A549 (cell line): ENCODE data around the gene SIX2. TPM values are rescaled to one million over a fixed set of nuclear protein-coding genes. Genes with fewer than 3 reads are reported as not detected.

Experiments used
- ATAC-seq, 2 experiments: fragments of 200-7000 bp in 1 of 2; fragments of >200 bp in 1 of 2; cut with Nextera tagmentation in 1 of 2; cut with Tn5 transposase in 1 of 2; 3 replicates each; pipeline versions ENCODE4 v1.8.0 to v1.9.1; 2018 to 2020; ENCODE audit warnings: mild to moderate bottlenecking in 1 of 2, moderate library complexity in 1 of 2
- CTCF ChIA-PET: fragments of 300-600 bp; sonication (Branson Sonifier 250); formaldehyde crosslinking; extraction: SDS; loops from one replicate; lab custom pipeline; 2021; ENCODE audit warnings: antibody characterized with exemption, inconsistent platforms; lab: Yijun Ruan, JAX
- POLR2A ChIA-PET: fragments of 350-600 bp; formaldehyde crosslinking; extraction: SDS; loops from one replicate; lab custom pipeline; 2021; ENCODE audit warnings: antibody characterized with exemption, inconsistent platforms; lab: Yijun Ruan, JAX
- DNase-seq, 2 experiments: peaks; one replicate each; pipeline versions ENCODE4 v3.0.0 to v3.0.0-alpha.2; 2011 to 2016; ENCODE audit warnings: low read depth in 1 of 2, low spot score in 1 of 2
- FAIRE-seq: peaks from 2 replicates; lab custom pipeline; 2011; peaks lifted over from hg19 to GRCh38; lab: Jason Lieb, UNC
- H3K27ac ChIP-seq, 2 experiments: fragments of >200 bp; sonication (Bioruptor Twin); formaldehyde crosslinking; 3 replicates each; pipeline ENCODE4 v1.5.1; 2016 to 2017
- H3K4me1 ChIP-seq: fragments of >200 bp; sonication (Bioruptor Twin); formaldehyde crosslinking; 3 replicates; pipeline ENCODE4 v1.6.1; 2016
- H3K4me2 ChIP-seq: fragments of >200 bp; sonication (Bioruptor Twin); formaldehyde crosslinking; 3 replicates; pipeline ENCODE4 v1.6.1; 2016
- H3K4me3 ChIP-seq: fragments of >200 bp; sonication (Bioruptor Twin); formaldehyde crosslinking; 3 replicates; pipeline ENCODE4 v1.5.1; 2016
- H3K9me3 ChIP-seq: fragments of >200 bp; sonication (Bioruptor Twin); formaldehyde crosslinking; 3 replicates; pipeline ENCODE4 v1.6.1; 2016
- ATOH8 ChIP-seq: fragments of 250-450 bp; sonication (Bioruptor Pico); IDR thresholded peaks from 2 replicates; pipeline ENCODE4 v1.5.0; 2020; ENCODE audit warnings: low read depth, mild to moderate bottlenecking, moderate library complexity
- BHLHE40 ChIP-seq: IDR thresholded peaks from 2 replicates; pipeline ENCODE4 v1.6.1; 2012; ENCODE audit warnings: low read depth, low read length, inconsistent platforms
- CHD4 ChIP-seq: fragments of 200-600 bp; sonication (generic); IDR thresholded peaks from 2 replicates; pipeline ENCODE4 v1.6.1; 2016; ENCODE audit warnings: antibody characterized with exemption, mild to moderate bottlenecking, borderline replicate concordance
- EHMT2 ChIP-seq: fragments of 200-600 bp; sonication (generic); IDR thresholded peaks from 2 replicates; pipeline ENCODE4 v1.6.1; 2016; ENCODE audit warnings: antibody characterized with exemption, low read depth, mild to moderate bottlenecking, moderate library complexity
- ELK1 ChIP-seq: fragments of 150-350 bp; IDR thresholded peaks from 2 replicates; pipeline ENCODE4 v1.6.1; 2014; ENCODE audit warnings: low read depth, mild to moderate bottlenecking, low read length
- EP300 ChIP-seq, 2 experiments: fragments of >200 bp; sonication (Bioruptor Twin); formaldehyde crosslinking; IDR thresholded peaks; 2 replicates in 1 of 2; 3 replicates in 1 of 2; pipeline ENCODE4 v1.6.1; 2016 to 2017
- HDAC2 ChIP-seq: fragments of 200-600 bp; sonication (generic); IDR thresholded peaks from 2 replicates; pipeline ENCODE4 v1.6.1; 2016
- HES2 ChIP-seq: fragments of >200 bp; sonication (Bioruptor Twin); formaldehyde crosslinking; IDR thresholded peaks from 2 replicates; pipeline ENCODE4 v1.6.1; 2016
- HOXA7 ChIP-seq: fragments of 250-450 bp; sonication (Bioruptor Pico); IDR thresholded peaks from 2 replicates; pipeline ENCODE4 v1.5.0; 2020; ENCODE audit warnings: mild to moderate bottlenecking, moderate library complexity
- HOXB5 ChIP-seq: fragments of 250-450 bp; sonication (Bioruptor Pico); IDR thresholded peaks from 2 replicates; pipeline ENCODE4 v1.5.0; 2020; ENCODE audit warnings: mild to moderate bottlenecking, moderate library complexity
- JUNB ChIP-seq: fragments of >200 bp; sonication (Bioruptor Twin); formaldehyde crosslinking; IDR thresholded peaks from 2 replicates; pipeline ENCODE4 v1.6.1; 2016
- MAX ChIP-seq: IDR thresholded peaks from 2 replicates; pipeline ENCODE4 v1.6.1; 2012
- MAZ ChIP-seq: fragments of 150-350 bp; IDR thresholded peaks from 2 replicates; pipeline ENCODE4 v1.6.1; 2014; ENCODE audit warnings: antibody characterized with exemption, low read depth, low read length, borderline replicate concordance
- MYC ChIP-seq: IDR thresholded peaks from 2 replicates; pipeline ENCODE4 v1.6.1; 2012; ENCODE audit warnings: mild to moderate bottlenecking, inconsistent platforms, low read length, improper control_type of control experiment, borderline replicate concordance
- PBX3 ChIP-seq: IDR thresholded peaks from 2 replicates; pipeline ENCODE4 v1.6.1; 2012
- POLR2A ChIP-seq: IDR thresholded peaks from 2 replicates; pipeline ENCODE4 v1.6.1; 2012; ENCODE audit warnings: mild to moderate bottlenecking, low read length
- POLR2AphosphoS2 ChIP-seq: conservative IDR thresholded peaks from 2 replicates; pipeline ENCODE4 v1.6.1; 2012; ENCODE audit warnings: low read length, improper control_type of control experiment, inconsistent platforms
- RARB ChIP-seq: fragments of 250-450 bp; sonication (Bioruptor Pico); IDR thresholded peaks from 2 replicates; pipeline ENCODE4 v1.8.0; 2021; ENCODE audit warnings: mild to moderate bottlenecking, moderate library complexity
- RCOR1 ChIP-seq: fragments of 150-350 bp; IDR thresholded peaks from 2 replicates; pipeline ENCODE4 v1.6.1; 2014; ENCODE audit warnings: antibody characterized with exemption, low read length, low read depth
- REST ChIP-seq: fragments of 200-600 bp; sonication (generic); IDR thresholded peaks from 2 replicates; pipeline ENCODE4 v1.6.1; 2016; ENCODE audit warnings: antibody characterized with exemption, mild to moderate bottlenecking, moderate library complexity
- RFX5 ChIP-seq: fragments of 450-650 bp; IDR thresholded peaks from 2 replicates; pipeline ENCODE4 v1.7.1; 2014; ENCODE audit warnings: antibody characterized with exemption, mild to moderate bottlenecking, moderate library complexity
- USF2 ChIP-seq: fragments of 450-650 bp; IDR thresholded peaks from 2 replicates; pipeline ENCODE4 v1.6.1; 2014; ENCODE audit warnings: antibody characterized with exemption
- WGBS: methylation state at CpG from one replicate; pipeline ENCODE4 v1.1.6; 2017; ENCODE audit errors: missing lambda C conversion rate; 5-methylcytosine and 5-hydroxymethylcytosine counted together
- polyA plus RNA-seq, 4 experiments: library from polyadenylated mRNA; depleted of rRNA in 3 of 4; stranded (reverse); fragments of >200 nt; fragmentation: RNase III in 1 of 4; extraction: RNeasy Plus Mini Kit Qiagen cat#74134 plus additional on column Dnase treatment in 1 of 4; gene quantifications; 2 replicates in 3 of 4; 3 replicates in 1 of 4; pipeline ENCODE4 v1.2.3, GENCODE V29; 2011 to 2017

Gene SIX2
- polyA plus RNA-seq, 2 of the 4 experiments (the other 2 are of a cell fraction), result 0.10 to 0.15 TPM

- POLR2A ChIA-PET, result no interaction called here
- DNase-seq (no peak), ATAC-seq (no peak), FAIRE-seq (no peak)
- CTCF ChIA-PET, result interaction anchor here (1.5 kb wide), 1 partner anchor 25 kb away, joined by 4 read pairs; no protein-coding TSS in a partner anchor
- Histone ChIP-seq H3K4me2 (no peak overlapping the region), H3K27ac (no peak overlapping the region), H3K4me1 (no peaks in the 10 kb centered on the region), H3K9me3 (no peaks in the 10 kb centered on the region), H3K4me3 (no peak overlapping the region)
- 72% methylated on average over 1 of the region's 1 CpG for WGBS
- TF ChIP-seq ATOH8 (CRISPR knock-in tag), result no peak
- no peak for TF ChIP-seq EP300 (IDR thresholded peaks at IDR 0.05)
- TF ChIP-seq HOXB5 (CRISPR knock-in tag), result no peak
- no peak for TF ChIP-seq REST
- TF ChIP-seq POLR2A, result no peak
- TF ChIP-seq BHLHE40, result no peak
- TF ChIP-seq HOXA7 (CRISPR knock-in tag), result no peak
- no peak for TF ChIP-seq HDAC2
- no peak for TF ChIP-seq PBX3
- no peak for TF ChIP-seq RARB (CRISPR knock-in tag)
- no peak for TF ChIP-seq MYC
Measured at GRCh38 chr2:45046786-45047185, 37.5 kb upstream of the SIX2 start.

GRCh38 chr2:45045706-45046105 lies 36.5 kb upstream of the SIX2 start:
- no peak overlapping the region for H3K27ac ChIP-seq
- WGBS, result 56% methylated on average over 3 of the region's 3 CpGs
- POLR2A ChIA-PET, result interaction anchor here (0.6 kb wide), 1 partner anchor 313 kb away, joined by 4 read pairs; no protein-coding TSS in a partner anchor
- TF ChIP-seq ATOH8 (CRISPR knock-in tag) (no peak), RFX5 (no peak), JUNB (no peak), MAX (no peak), EHMT2 (no peak), RCOR1 (no peak), CHD4 (no peak), MAZ (no peak), EP300 (IDR thresholded peaks at IDR 0.05) (no peak), USF2 (no peak), ELK1 (no peak), POLR2AphosphoS2 (no peak), REST (no peak), HES2 (no peak)

More at GRCh38 chr2:45045706-45046105, 36.5 kb upstream of the SIX2 start:
- DNase-seq (no peak), FAIRE-seq (no peak), ATAC-seq (no peak)
- CTCF ChIA-PET, result interaction anchor here (0.6 kb wide), 1 partner anchor 449 kb away, joined by 3 read pairs; no protein-coding TSS in a partner anchor
- Histone ChIP-seq H3K9me3 (no peaks in the 10 kb centered on the region), H3K4me2 (no peak overlapping the region), H3K4me3 (no peak overlapping the region), H3K4me1 (no peaks in the 10 kb centered on the region)
